ENCODE data around the gene PEX14.
A peak's percentile ranks its signal among the peaks of the same experiment; 100 is the strongest.

Gene PEX14

GRCh38 chr1:10507111-10507879 lies 32.5 kb downstream of the PEX14 start:
- DNase-seq (ENCODE audit: insufficient read length, low spot score) = peak; percentile 28
- peak; percentile 88 for TF ChIP-seq CTCF (IDR thresholded peaks at IDR 0.05; ENCODE audit: insufficient read depth, missing control alignments)
- FAIRE-seq = no peak

- FAIRE-seq = no peak
- DNase-seq (ENCODE audit: insufficient read length, low spot score) = no peak
- TF ChIP-seq CTCF (IDR thresholded peaks at IDR 0.05; ENCODE audit: insufficient read depth, missing control alignments) = no peak
These were observed 33.8 kb downstream of the PEX14 start for GRCh38 chr1:10508511-10508951.

- DNase-seq (ENCODE audit: insufficient read length, low spot score) (no peak), FAIRE-seq (no peak)
- TF ChIP-seq CTCF (IDR thresholded peaks at IDR 0.05; ENCODE audit: insufficient read depth, missing control alignments) = no peak
These were observed 35.2 kb downstream of the PEX14 start for GRCh38 chr1:10509809-10510509.

- DNase-seq (ENCODE audit: insufficient read length, low spot score) (no peak), FAIRE-seq (no peak)
- no peak for TF ChIP-seq CTCF (IDR thresholded peaks at IDR 0.05; ENCODE audit: insufficient read depth, missing control alignments)
These were observed 36.1 kb downstream of the PEX14 start for GRCh38 chr1:10510520-10511493.

- no peak for TF ChIP-seq CTCF (IDR thresholded peaks at IDR 0.05; ENCODE audit: insufficient read depth, missing control alignments)
- DNase-seq (ENCODE audit: insufficient read length, low spot score) (no peak), FAIRE-seq (no peak)
These were observed 36.7 kb downstream of the PEX14 start for GRCh38 chr1:10511494-10511885.

- DNase-seq (ENCODE audit: insufficient read length, low spot score) = no peak
- TF ChIP-seq CTCF (IDR thresholded peaks at IDR 0.05; ENCODE audit: insufficient read depth, missing control alignments) = no peak
- FAIRE-seq = no peak
These were observed 38.4 kb downstream of the PEX14 start for GRCh38 chr1:10513199-10513598.

All from D721Med (cell line).